Measurements from ENCODE around the gene MADD.

MADD gene

GRCh38 chr11:47340010-47340409 lies 70.1 kb downstream of the MADD start:
- no peak for DNase-seq (ENCODE audit: low read depth)
- TF ChIP-seq CTCF (conservative IDR thresholded peaks at IDR 0.05; ENCODE audit: control insufficient read depth, insufficient read depth, low read depth, low read length), result no peak
- no peak overlapping the region for H3K4me3 ChIP-seq (ENCODE audit: control insufficient read depth, low read depth, low read length)

- no peak for TF ChIP-seq CTCF (conservative IDR thresholded peaks at IDR 0.05; ENCODE audit: control insufficient read depth, insufficient read depth, low read depth, low read length)
Observed at GRCh38 chr11:47340980-47341775, 71.2 kb downstream of the MADD start.

GRCh38 chr11:47342036-47342803 lies 72.3 kb downstream of the MADD start:
- no peak overlapping the region for H3K4me3 ChIP-seq (ENCODE audit: control insufficient read depth, low read depth, low read length)
- no peak for TF ChIP-seq CTCF (conservative IDR thresholded peaks at IDR 0.05; ENCODE audit: control insufficient read depth, insufficient read depth, low read depth, low read length)

More at GRCh38 chr11:47340980-47341775, 71.2 kb downstream of the MADD start:
- no peak for DNase-seq (ENCODE audit: low read depth)
- H3K4me3 ChIP-seq (ENCODE audit: control insufficient read depth, low read depth, low read length), result no peak overlapping the region

GRCh38 chr11:47342854-47343253 lies 72.9 kb downstream of the MADD start:
- DNase-seq (ENCODE audit: low read depth), result no peak
- TF ChIP-seq CTCF (conservative IDR thresholded peaks at IDR 0.05; ENCODE audit: control insufficient read depth, insufficient read depth, low read depth, low read length), result no peak
- H3K4me3 ChIP-seq (ENCODE audit: control insufficient read depth, low read depth, low read length), result no peak overlapping the region

More at GRCh38 chr11:47342036-47342803, 72.3 kb downstream of the MADD start:
- DNase-seq (ENCODE audit: low read depth), result no peak

GRCh38 chr11:47345890-47346563 lies 76.1 kb downstream of the MADD start:
- no peak overlapping the region for H3K4me3 ChIP-seq (ENCODE audit: control insufficient read depth, low read depth, low read length)
- DNase-seq (ENCODE audit: low read depth), result no peak
- TF ChIP-seq CTCF (conservative IDR thresholded peaks at IDR 0.05; ENCODE audit: control insufficient read depth, insufficient read depth, low read depth, low read length), result no peak

GRCh38 chr11:47347137-47347536 lies 77.2 kb downstream of the MADD start:
- no peak overlapping the region for H3K4me3 ChIP-seq (ENCODE audit: control insufficient read depth, low read depth, low read length)
- no peak for DNase-seq (ENCODE audit: low read depth)

More at GRCh38 chr11:47347137-47347536, 77.2 kb downstream of the MADD start:
- no peak for TF ChIP-seq CTCF (conservative IDR thresholded peaks at IDR 0.05; ENCODE audit: control insufficient read depth, insufficient read depth, low read depth, low read length)
